ENCODE measurements around the gene ANKRD2. TPM values are rescaled to one million over a fixed set of nuclear protein-coding genes. Genes with fewer than 3 reads are reported as not detected.
"Not testable (repeated sequence)": the region's sequence is repeated elsewhere in the genome, so short reads cannot be mapped to it uniquely, and the experiment has no call there.

Gene ANKRD2
- polyA plus RNA-seq, 12 donors = 3.8 to 43.4 (median 19.2) TPM; not detected in 1

DNA sequence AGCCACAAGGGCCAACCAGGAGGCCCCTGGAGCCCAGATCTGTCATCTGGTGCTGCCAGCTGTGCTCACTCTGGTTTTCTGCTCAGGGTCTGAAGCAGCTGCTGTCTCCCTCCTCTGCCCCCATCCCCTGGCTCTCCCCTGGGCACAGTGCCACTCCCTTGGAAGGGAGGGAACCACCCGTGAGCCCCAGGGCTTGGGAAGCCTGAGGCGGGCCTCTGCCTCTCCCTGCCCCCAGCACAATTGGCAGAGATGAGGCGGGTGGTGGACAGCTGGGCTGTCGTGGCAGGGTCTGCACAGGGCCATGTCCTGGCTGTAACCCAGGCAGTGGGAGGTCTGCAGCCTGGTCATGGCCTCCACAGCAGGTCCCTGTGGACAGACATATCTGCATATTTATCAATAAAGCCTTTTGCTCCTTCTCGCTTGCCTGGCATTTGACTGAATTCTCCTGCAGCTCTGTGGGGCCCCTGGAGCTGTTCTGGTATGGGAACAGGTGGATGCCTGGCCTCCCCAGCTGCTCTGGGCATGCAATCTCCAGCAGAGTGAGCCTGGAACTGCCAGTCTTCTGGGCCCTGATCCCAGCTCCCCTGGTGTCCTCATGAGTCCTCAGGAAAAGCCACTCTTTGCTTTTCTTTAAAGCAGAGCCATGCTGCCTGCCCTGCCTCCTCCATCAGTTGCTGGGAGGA, 1.6 kb upstream of the ANKRD2 start:
- no peak for DNase-seq

DNA sequence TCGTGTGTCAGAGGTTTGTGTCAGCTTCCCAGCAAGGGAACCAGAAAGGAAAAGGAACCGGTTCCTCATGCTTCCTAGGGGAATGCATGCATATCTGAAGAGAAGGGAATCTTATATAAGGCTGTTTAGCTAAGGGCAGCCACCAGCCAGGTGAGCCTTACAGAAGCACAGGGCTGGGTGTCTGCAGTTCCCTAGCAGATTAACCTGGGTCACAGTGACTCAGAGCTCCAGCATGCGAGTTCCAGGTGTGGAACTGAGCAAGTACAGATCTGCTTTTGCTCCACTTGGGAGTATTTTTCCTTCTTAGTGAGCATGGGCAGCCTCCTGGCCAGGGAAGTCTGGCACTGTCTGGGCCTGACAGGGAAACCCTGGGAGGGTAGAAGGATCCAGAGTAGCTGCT, 957 bp upstream of the ANKRD2 start:
- no peak for DNase-seq

DNA sequence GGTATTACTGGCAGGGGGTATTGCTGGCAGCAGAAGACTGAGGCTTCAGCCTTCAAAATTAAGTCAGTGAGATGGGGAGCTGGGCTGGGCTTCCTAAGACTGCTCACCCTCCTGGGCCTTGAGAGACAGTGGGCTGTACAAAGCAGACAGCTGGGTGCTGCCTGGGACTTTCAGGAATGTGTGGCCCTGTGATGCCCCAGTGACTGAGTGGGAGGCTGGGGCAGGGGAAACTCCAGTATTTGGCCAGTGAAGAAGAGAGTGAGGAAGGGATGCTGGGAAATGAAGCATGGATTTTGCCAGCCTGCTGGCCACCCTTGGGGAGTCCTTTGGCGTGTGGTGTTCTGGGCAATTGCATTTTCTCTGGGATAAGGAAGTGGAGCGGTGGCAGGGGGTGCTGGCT, 442 bp downstream of the ANKRD2 start:
- no peak for DNase-seq

DNA sequence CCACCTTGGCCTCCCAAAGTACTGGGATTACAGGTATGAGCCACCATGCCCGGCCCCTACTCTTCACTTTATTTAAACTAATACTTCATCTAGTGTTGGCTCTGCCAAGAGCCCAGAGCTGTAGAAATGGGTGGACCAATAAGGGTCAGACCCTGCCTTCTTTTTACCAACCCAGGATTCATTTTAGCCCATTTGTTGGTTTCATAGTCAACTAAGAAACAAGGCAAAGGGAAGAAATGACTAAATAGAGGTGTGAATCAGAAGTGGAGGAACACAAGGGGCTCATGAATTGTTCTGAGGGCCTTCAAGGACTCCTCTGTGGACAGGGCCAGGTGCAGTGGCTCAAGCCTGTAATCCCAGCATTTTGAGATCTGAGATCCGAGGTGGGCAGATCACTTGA, 1.1 kb downstream of the ANKRD2 start:
- no peak for DNase-seq

DNA sequence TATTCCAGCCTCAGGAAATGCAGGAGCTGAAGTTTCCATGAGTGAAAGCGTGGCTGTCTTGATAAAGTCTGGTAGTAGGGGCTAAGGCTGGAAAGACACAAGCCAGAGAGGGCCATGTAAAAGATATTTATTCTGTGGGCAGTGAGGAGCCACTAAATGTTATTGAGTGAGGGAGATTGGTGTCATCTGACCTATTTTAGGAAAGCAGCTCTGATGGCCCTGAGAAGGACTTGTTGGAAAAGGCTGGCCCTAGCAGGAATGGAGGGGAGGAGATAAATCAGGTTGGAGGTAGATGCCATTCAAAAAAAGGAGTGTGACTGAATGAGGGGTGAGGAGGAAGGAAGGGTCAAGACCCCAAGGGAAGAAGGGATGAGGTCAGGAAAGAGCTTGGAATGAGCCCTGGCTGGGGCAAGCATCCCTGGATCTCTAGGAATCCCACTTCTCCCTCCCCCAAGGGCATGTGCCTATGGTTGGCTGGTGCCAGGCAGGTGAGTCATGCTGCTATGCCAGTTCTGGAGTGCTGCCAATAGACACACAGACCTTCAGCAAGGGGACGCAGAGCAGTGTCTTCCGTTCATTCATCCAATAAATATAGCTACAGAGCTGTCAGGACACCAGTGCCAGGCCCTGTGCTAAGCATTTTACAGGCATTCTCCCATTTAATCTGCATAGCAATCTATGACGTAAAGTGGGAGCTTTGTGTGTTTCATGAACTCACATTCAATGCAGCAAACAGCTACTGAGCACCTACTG, 2.0 kb downstream of the ANKRD2 start:
- DNase-seq = no peak

DNA sequence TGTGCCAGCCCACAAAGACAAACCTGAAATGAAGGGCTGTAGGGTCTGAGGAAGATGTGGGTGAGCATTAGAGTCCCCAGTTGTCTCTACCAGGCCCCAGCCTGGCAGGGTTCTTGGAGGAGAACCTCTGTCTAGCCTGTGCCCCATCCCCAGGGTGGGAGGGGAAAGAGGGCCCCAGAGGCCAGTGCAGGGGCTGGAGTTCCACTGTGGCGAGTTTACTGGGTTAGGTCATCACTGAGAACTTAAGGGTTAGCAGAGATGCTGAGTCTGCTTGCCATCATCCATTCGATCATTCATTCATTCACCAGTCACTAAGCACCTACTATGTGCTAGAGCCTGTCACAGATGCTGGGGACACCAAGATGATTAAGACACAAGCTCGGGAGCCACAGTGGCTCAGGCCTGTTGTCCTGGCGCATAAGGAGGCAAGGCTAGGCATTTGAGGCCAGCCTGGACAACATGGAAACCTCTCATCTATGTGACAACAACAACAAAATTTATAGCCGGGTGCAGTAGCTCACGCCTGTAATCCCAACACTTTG, 2.6 kb downstream of the ANKRD2 start:
- no peak for DNase-seq

DNA sequence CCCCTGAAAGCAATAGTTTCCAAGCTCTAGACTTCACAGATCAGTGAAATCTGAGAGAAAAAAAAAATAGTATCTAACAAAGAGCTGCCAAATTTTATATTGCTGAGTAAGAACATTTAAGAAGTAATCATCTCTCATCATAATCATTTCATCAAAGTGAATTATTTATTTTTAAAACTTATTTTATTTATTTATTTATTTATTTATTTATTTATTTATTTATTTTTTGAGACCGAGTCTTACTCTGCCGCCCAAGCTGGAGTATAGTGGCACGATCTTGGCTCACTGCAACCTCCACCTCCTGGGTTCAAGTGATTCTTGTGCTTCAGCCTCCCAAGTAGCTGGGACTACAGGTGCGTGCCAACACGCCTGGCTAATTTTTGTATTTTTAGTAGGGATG, 3.9 kb downstream of the ANKRD2 start:
- DNase-seq = not testable (repeated sequence)

DNA sequence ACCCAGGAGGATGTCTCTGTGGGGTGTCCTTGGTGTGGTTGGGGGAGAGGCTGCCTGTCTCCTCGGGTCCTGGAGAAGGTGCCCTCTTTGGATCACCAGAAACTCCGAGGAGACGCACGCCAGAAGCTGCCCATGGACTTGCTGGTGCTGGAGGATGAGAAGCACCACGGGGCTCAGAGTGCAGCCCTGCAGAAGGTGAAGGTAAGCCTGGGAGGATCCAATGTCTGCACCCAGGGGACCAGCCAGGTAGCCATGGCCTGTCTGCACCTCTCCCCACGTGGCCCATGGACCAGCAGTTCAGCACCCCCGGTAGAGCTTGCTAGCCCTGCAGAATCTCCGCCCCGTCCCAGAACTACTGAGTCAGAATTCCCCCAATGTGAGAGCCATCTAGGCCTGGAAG, 5.1 kb downstream of the ANKRD2 start:
- DNase-seq = no peak

DNA sequence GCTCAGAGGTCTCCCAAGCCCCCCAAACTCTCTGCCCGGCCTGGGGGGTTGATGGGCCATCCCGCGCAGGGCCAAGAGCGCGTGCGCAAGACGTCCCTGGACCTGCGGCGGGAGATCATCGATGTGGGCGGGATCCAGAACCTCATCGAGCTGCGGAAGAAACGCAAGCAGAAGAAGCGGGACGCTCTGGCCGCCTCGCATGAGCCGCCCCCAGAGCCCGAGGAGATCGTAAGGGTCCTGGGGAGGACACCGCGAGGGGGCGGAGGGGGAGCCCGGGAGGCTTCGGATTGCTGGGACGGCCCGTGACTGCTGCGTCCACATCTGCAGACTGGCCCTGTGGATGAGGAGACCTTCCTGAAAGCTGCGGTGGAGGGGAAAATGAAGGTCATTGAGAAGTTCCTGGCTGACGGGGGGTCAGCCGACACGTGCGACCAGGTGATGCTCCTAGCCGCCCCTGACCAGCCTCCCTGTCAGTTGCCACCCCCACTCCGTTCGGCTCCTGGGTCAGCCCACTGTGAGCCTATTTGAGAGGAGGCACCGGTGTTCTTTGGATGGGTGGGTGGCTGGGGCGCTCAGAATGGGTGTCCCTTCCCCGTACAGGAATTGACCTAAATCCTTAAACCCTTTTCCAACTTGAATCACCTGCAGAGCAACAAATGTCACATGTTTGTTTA, 5.7 kb downstream of the ANKRD2 start:
- no peak for DNase-seq

DNA sequence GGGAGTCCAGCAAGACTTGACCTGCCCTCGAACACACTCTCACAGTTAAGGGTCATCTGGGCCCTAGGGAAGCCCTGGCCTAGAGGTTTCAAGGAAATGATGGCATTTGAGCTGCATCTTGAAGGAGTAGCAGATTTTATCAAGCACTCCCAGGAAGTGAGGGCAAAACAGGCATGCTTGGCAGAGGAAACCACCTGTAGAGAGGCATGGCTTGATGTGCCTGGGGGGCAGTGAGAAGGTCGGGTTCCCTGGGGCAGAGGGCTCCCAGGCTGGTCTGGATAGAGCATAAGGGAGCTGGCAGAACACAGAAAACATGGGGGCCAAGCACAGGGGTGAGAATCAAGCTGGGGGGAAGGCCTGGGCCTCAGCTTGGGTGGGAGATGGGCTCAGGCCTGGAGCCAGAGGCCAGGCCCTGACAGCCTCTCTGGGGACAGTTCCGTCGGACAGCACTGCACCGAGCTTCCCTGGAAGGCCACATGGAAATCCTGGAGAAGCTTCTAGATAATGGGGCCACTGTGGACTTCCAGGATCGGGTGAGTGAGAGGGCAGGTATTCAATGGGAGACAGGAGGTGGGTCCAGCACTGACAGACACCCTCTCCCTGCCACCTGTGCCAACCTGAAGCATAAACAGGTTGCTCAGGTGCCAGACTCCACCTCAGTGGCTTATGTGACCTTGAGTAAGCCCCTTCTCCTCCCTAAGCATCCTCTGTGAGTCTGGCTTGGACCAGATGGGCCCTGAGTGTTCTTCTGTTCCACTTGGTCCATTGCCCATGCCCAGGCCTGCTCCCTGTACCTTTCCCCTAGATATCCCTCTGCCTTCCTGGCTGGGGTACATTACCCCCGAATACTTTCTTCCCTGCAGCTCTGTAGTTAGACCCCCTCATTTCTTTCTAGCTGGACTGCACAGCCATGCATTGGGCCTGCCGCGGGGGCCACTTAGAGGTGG, 8.1 kb downstream of the ANKRD2 start:
- no peak for DNase-seq

DNA sequence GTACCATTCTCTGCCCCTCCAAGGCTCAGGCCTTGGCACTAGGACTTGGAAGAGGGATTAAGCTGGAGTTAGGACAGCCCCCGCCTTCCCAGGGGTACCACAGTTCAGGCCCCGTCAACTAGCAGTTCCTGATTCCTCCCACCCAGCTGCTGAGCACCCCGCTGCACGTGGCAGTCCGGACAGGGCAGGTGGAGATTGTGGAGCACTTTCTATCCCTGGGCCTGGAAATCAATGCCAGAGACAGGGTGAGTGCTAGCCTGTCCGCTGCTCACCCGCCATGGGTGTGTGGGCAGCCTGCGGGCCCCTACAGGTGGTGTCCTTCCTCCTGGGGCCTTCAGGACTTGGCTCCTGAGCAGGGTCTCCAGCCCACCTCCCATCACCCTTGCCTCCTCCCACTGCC, 9.6 kb downstream of the ANKRD2 start:
- DNase-seq = no peak

DNA sequence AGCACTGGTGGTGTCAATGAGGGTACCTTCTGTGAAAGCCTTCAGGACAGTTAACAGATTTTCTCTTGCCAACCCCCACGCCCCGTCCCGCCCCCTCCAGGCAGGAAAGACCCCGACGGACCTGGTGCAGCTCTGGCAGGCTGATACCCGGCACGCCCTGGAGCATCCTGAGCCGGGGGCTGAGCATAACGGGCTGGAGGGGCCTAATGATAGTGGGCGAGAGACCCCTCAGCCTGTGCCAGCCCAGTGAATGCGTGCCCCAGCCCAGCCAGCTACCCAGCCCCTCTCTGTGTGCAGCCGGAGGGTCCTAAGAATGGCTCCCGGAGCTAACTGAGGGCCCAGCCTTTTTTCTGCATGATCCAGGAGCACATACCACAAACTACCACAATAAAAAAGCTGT, 10.9 kb downstream of the ANKRD2 start:
- DNase-seq = no peak

DNA sequence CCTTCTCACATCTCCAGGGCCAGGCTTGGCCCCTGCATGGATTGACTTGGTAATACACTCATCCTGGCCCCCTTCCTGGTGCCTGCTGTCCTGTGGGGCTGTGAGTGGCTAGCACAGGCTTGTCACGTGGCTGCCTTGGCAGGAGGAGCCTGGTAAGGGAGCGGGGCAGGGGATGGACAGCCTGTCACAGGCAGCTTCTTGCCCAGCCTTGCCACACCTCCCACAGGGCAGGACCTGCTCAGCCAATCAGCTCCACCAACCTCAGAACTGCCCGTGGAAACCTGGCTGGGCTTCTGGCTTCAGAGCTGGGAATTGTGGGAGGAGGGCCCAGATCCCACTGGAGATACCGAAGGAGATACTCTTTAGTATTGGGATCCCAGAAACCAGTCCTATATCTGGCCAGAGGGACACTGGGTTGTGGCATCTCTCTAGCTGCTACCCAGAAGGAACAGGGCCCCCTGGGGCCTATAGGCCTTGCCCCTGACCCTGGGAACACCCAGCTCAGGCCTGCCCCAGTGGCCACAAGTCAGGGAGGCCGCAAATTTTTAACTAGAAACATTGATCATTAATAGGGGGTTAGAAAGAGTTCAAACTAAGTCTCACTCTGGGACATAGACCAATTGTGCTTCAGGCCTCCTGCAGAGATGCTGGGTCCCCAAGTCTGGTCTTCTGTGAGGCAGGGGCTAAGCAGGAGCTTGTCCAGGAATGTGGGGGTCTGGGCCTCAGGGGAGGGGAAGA, 11.7 kb downstream of the ANKRD2 start, which contains the start of gene HOGA1:
Gene HOGA1 (plus strand): TSS at position 330 of the 738 bp plus-strand sequence. CDS start 315 bp downstream, at position 645.
- no peak for DNase-seq

DNA sequence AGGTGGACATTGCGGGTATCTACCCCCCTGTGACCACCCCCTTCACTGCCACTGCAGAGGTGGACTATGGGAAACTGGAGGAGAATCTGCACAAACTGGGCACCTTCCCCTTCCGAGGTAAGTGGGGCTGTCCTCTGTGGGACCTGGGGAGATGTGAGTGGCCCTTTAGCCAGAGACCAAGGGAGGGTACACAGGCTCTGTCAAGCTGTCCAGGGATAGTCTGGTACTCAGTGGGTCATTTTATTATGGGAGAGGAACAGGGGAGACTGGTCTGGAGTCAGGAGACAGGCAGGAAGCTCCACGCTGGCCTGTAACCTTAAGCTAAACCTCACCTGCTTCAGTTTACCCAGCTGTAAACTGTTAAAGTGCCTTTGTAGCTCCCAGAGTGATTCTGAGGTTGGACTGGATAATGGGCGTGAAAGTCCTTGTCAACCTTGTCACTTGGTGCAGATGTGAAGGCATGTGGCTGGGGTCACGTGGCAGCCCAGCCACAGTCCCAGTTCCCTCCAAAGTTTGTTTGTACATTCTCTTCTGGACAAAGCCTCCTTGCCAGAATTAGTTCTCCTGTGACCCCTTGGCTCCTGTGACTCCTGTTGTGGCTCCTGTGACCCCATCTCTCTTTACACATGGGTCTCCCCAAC, 12.3 kb downstream of the ANKRD2 start:
- no peak for DNase-seq

DNA sequence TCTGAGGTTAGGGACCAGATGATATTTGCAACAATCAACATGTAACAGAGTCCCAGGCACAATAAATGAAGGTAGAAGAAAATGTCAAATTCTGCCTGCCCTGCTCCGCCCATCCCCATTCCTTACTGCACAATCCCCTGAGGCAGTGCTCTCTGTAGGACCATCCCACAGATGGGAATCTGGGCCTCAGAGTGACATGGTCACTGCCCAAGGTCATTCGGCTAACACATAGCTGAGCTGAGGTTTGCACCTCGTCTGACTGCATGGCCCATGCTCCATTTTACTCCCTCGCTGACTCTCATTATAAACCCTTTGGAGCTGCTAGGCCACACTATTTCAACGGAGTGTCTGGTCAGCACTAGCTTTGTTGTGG, 12.8 kb downstream of the ANKRD2 start:
- DNase-seq = no peak

DNA sequence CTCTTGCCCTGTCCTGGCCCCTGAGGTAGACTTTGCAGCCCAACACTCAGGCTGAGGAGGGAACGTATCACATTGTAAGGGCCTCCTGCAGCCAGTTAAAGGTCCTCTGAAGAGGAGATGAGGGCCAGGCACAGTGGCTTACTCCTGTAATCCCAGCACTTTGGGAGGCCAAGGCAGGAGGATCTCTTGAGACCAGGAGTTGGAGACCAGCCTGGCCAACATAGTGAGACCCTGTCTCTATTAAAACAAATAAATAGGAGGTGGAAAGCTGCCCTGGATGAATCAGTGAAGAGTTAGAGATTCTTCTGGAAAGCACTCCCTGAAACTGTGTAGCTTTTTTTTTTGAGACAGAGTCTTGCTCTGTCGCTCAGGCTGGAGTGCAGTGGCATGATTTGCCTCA, 14.6 kb downstream of the ANKRD2 start:
- DNase-seq = no peak

DNA sequence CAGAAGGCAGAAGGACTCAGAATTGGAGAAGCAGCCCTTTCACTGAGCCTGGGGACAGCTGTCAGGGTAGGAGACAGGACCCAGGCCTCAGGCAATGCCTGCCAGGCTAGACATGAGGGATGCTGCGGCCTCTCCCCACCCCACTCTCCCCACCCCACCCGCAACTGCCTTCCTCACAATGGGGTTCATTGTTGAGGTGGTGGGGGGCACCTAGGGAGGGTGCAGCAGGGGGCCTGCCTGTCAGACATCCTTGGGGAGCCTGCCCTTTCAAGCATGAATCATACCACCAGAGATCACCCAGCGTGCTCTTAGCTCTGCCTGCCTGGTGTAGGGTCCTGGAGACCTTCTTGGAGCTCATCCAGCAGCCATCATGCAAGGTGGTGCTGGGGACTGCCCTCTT, 16.9 kb downstream of the ANKRD2 start, which contains the start of gene C10orf62:
Gene C10orf62 (plus strand): TSS at position 243 of the 400 bp plus-strand sequence. CDS start 177 bp downstream, outside the sequence.
- DNase-seq = no peak

DNA sequence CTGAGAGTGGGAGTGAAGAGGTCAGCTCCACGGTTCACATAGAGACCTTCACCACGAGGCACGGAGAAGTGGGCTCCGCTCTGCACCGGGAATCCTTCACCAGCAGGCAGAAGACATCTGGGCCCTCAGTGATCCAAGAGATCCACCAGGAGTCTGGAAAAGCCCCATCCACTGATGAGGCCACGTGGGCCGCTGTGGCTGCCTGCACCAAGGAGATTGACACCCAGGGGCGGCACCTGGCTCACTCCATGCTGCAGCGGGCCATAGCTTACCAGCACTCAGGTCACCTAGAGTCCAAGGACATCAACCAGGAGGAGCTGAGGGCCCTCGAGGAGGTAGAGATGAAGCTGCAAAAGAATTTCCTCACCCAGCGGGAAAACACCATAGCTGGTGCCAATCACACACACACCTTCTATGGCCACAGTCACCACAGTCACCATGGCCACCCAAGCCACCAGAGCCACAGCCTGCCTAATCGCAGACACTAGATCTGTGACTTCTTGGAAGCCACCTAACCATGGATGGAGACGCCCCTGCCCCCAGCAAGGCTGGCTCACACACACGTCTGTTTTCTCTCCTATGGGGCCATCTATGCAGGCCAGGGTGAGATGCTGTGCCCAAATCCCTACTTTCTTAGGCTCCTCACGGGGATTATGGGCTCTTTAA, 17.6 kb downstream of the ANKRD2 start:
- no peak for DNase-seq

DNA sequence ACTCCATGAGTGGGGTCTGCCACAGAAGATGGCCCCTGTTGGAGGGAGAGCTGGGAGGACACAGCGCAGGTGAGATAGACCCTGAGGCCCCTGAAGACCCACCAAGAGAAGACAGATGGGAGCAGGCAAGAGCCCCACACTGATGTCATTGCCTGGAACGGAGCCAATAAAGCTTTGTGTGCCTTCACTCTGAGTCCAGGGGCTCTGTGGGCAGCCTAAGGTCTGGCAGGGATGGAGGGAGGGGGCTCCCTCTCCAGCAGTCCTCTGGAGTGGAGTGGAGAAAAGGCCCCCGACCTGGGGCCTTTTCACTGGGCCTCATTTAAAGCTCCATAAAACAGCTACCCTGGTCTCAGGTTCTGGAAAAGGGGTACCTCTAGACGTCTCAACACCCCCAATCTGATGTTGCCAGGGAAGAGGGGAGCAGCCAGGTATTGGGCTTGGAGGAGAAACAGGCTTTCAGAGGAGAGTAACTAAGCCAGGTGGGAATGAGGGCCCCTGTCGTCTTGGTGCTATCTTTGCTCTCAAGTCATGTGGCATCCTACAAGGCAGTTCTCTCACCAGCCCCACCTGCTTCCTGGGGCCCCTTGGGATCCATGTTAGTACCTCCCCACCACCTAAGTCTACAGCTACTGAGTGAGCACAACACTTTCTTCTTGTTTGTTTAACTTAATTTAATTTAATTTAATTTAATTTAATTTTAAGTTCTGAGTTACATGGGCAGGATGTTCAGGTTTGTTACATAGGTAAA, 18.3 kb downstream of the ANKRD2 start:
- DNase-seq = no peak

All from muscle of arm (tissue), 12 donors.